ENCODE measurements around the gene CALY. TPM values are rescaled to one million over a fixed set of nuclear protein-coding genes. Genes with fewer than 3 reads are reported as not detected.
"Not testable (repeated sequence)": the region's sequence is repeated elsewhere in the genome, so short reads cannot be mapped to it uniquely, and the experiment has no call there.

The CALY gene
- total RNA-seq, 1 donor from 2014 or later: not detected

GRCh38 chr10:133372507-133372906 lies 35.8 kb upstream of the CALY start:
- Mint-ChIP-seq H3K4me1 (peaks cover 24% of the 10 kb centered on the region), H3K27ac (no peak overlapping the region), H3K27me3 (no peaks in the 10 kb centered on the region), H3K4me3 (peak overlapping the region; percentile 75), H3K36me3 (ENCODE audit: low read depth) (peaks cover 34% of the 10 kb centered on the region), H3K9me3 (no peaks in the 10 kb centered on the region)
- ATAC-seq (ENCODE audit: low read depth) (no peak), DNase-seq (no peak)
- ChIA-PET POLR2A (interaction anchor here (1.1 to 2.1 kb wide), 5 partner anchors 11 to 28 kb away, joined by 4 to 19 read pairs (median 9); partner anchors contain the start of genes FUOM and MTG1), CTCF (interaction anchor here (1.7 kb wide), 1 partner anchor 43 kb away, joined by 5 read pairs; no protein-coding TSS in a partner anchor)
- intact Hi-C loops (cut with micrococcal nuclease): loop anchor here (5.0 to 10.0 kb wide), 2 partner anchors 35 to 1038 kb away; partner anchors contain the start of gene LRRC27
- no peak for TF ChIP-seq CTCF (IDR thresholded peaks at IDR 0.05)

DNA sequence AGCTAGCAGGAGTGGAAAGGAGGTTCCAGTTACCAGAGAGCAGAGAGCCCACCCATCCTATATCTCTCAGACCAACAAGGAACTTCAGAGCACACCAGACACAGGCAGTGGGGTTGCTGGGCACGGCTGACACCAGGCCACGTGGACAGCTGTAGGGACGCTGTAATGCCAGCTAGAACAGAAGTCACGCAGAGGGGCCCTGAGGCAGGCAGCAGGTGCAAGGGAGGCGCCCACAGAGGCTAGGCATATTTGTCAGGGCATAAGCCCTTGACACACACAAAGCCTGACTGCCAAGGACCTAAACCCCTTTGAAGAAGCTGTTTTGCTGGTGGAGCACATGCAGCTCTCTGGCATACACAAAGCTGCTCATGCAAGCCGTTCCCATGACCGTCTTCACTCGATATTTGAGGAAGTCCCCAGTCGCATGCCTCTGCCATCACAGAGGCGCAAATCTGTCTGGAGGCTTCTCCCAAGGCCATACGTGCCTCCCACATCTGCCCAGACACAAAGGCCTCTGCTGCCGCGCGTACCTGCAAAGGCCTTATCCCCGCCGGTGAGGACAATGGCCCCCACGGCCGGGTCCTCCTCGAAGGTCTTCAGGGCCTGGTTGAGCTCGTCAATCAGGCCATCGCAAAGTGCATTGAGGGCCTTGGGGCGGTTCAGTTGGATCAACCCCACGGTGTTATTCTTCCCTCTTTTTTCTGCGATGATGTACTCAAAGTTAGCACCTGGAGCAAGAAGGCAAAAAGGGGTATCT lies 33.5 kb upstream of the CALY start:
- ChIA-PET CTCF (interaction anchor here (1.3 kb wide), 1 partner anchor 41 kb away, joined by 3 read pairs; no protein-coding TSS in a partner anchor), POLR2A (interaction anchor here (0.6 to 0.8 kb wide), 3 partner anchors 28 to 35 kb away, joined by 3 read pairs; no protein-coding TSS in a partner anchor)
- intact Hi-C loops (cut with micrococcal nuclease): loop anchor here (5.0 to 10.0 kb wide), 2 partner anchors 37 to 1035 kb away; partner anchors contain the start of gene LRRC27
- H3K27ac Mint-ChIP-seq: no peak overlapping the region
- H3K36me3 Mint-ChIP-seq (ENCODE audit: low read depth): peaks cover 46% of the 10 kb centered on the region
- no peaks in the 10 kb centered on the region for H3K27me3 Mint-ChIP-seq
- no peak for TF ChIP-seq CTCF (IDR thresholded peaks at IDR 0.05)
- ATAC-seq (ENCODE audit: low read depth) (no peak), DNase-seq (no peak)
- no peaks in the 10 kb centered on the region for H3K9me3 Mint-ChIP-seq
- H3K4me1 Mint-ChIP-seq: peaks cover 22% of the 10 kb centered on the region
- peak overlapping the region; percentile 55 for H3K4me3 Mint-ChIP-seq

DNA sequence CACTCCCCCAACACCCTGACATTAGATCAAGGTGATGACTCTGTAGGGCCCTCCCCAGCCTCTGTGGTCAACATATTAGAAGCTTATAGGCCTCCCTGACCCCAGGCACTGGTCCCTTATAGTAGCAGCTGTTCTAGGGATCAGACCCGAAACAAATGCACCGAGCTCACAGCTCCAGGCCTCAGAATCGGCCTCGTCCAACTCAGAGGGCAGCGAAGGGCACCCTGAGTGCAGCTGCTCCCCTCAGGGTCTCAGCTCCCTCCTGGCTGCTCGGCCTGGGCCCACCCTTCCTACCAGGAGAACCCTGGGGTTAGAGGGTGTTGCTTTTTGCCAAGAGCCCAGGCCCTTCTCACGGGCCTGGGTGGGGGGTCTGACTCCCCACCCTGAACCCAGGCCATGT lies 31.5 kb upstream of the CALY start:
- POLR2A ChIA-PET: no interaction called here
- Mint-ChIP-seq H3K4me3 (no peak overlapping the region), H3K9me3 (no peaks in the 10 kb centered on the region), H3K27me3 (no peaks in the 10 kb centered on the region), H3K4me1 (peaks cover 9% of the 10 kb centered on the region), H3K36me3 (ENCODE audit: low read depth) (peaks cover 56% of the 10 kb centered on the region), H3K27ac (no peak overlapping the region)
- TF ChIP-seq CTCF (IDR thresholded peaks at IDR 0.05): no peak
- intact Hi-C loops (cut with micrococcal nuclease): no loop called here
- DNase-seq (no peak), ATAC-seq (ENCODE audit: low read depth) (no peak)
- CTCF ChIA-PET: no interaction called here

DNA sequence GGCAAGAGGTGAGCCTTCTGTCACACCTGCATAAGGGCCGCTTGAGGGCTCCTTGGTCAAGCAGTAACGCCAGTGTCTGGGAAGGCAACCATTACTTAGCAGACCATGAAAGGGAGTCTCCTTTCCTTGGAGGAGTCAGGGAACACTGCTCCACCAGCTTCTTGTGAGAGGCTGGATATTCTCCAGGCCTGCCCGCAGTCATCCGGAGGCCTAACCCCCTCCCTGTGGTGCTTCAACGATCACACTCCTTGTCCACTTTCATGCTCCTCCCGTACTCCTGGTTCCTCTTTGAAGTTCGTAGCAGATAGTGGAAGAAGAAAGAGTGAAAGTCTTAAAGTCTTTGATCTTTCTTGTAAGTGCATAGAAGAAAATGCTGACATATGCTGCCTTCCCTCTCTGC lies 30.8 kb upstream of the CALY start:
- H3K27me3 Mint-ChIP-seq; H3K27ac Mint-ChIP-seq; intact Hi-C loops (cut with micrococcal nuclease); POLR2A ChIA-PET; DNase-seq; ATAC-seq (ENCODE audit: low read depth); H3K4me3 Mint-ChIP-seq; H3K9me3 Mint-ChIP-seq; H3K4me1 Mint-ChIP-seq; CTCF ChIA-PET: not testable (repeated sequence)
- H3K36me3 Mint-ChIP-seq (ENCODE audit: low read depth): peaks cover 62% of the 10 kb centered on the region

GRCh38 chr10:133366751-133367150 lies 30.1 kb upstream of the CALY start:
- no peak for TF ChIP-seq CTCF (IDR thresholded peaks at IDR 0.05)
- Mint-ChIP-seq H3K4me1 (peaks cover 10% of the 10 kb centered on the region), H3K27ac (no peak overlapping the region), H3K27me3 (no peaks in the 10 kb centered on the region), H3K9me3 (no peaks in the 10 kb centered on the region), H3K4me3 (no peak overlapping the region), H3K36me3 (ENCODE audit: low read depth) (peaks cover 69% of the 10 kb centered on the region)
- ATAC-seq (ENCODE audit: low read depth) (no peak), DNase-seq (no peak)
- intact Hi-C loops (cut with micrococcal nuclease): no loop called here
- POLR2A ChIA-PET: no interaction called here
- CTCF ChIA-PET: no interaction called here
